ENCODE data around the gene SCG5. TPM values are rescaled to one million over a fixed set of nuclear protein-coding genes. Genes with fewer than 3 reads are reported as not detected.

Gene SCG5
- total RNA-seq, 1 experiment from 2014 or later = 23.9 TPM

DNA sequence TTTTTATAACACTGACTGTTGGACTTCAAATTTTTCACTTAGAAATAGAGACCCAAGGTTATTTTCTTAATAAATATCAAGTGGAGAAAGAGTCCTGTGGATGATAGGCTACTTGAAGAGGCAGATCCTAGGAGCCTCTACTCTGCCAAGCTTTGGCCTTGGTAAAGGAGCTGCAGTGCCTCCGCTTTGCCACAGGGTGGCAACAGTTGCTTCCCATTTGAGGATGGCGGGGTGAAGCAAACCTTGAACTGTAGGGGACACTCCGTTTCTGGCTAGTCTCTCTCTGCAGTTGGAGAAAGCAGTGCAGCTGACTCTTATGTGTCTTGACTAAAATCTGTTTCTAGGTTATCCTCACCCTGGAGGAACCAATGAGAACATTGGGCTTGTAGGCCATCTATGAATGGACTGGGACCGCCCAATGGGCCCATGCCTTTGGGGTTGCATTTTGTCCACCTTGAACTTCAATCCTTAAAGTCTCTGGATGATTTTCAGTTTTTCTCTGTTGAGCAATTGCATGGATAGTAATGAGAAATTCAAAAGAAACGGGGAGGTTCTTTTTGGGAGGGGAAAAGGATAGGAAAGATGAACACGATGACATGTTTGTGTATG is 9.8 kb downstream of the SCG5 start:
- Histone ChIP-seq H3K9ac (ENCODE audit: extremely low read depth, insufficient read length, low read length) (no peak overlapping the region), H3K14ac (ENCODE audit: insufficient read depth, low read length) (no peak overlapping the region), H3T11ph (ENCODE audit: low read length) (no peak overlapping the region), H2BK5ac (ENCODE audit: insufficient read length, low read length) (no peak overlapping the region), H3K56ac (ENCODE audit: insufficient read length, low read depth, low read length) (no peak overlapping the region), H3K27me3 (ENCODE audit: insufficient read depth, low read length) (no peaks in the 10 kb centered on the region), H2BK120ac (ENCODE audit: low read depth, low read length, poor library complexity, severe bottlenecking) (no peak overlapping the region), H4K91ac (ENCODE audit: insufficient read length, low read depth, low read length) (no peak overlapping the region), H4K5ac (ENCODE audit: insufficient read length, low read depth, low read length) (no peak overlapping the region), H4K20me1 (ENCODE audit: control insufficient read depth, insufficient read depth, insufficient read length) (no peaks in the 10 kb centered on the region), H3K18ac (ENCODE audit: insufficient read length, low read depth, low read length) (no peak overlapping the region), H2BK15ac (ENCODE audit: low read depth, low read length) (no peak overlapping the region), H2BK20ac (ENCODE audit: low read depth, low read length, poor library complexity, severe bottlenecking) (no peak overlapping the region), H3K9me3 (ENCODE audit: control insufficient read depth, low read depth, low read length) (no peaks in the 10 kb centered on the region), H3K4ac (ENCODE audit: low read depth, low read length) (no peak overlapping the region), H2AFZ (ENCODE audit: low read length) (no peak overlapping the region), H3K79me1 (ENCODE audit: insufficient read depth, low read depth, low read length, poor library complexity, severe bottlenecking) (no peaks in the 10 kb centered on the region), H3K23ac (ENCODE audit: insufficient read length, low read depth, low read length) (no peak overlapping the region), H3K23me2 (ENCODE audit: insufficient read length, low read depth, low read length, poor library complexity, severe bottlenecking) (no peaks in the 10 kb centered on the region), H2BK12ac (ENCODE audit: insufficient read length, low read depth, low read length) (no peak overlapping the region), H3K27ac (ENCODE audit: insufficient read length, low read depth, low read length) (no peak overlapping the region), H3K4me2 (ENCODE audit: insufficient read depth, insufficient read length, low read length) (no peak overlapping the region), H2AK5ac (ENCODE audit: insufficient read length, low read length) (no peak overlapping the region), H4K8ac (replicated peaks; ENCODE audit: insufficient read length, low read depth, low read length) (no peak overlapping the region), H3K4me1 (ENCODE audit: insufficient read depth, low read length) (no peaks in the 10 kb centered on the region), H3K79me2 (ENCODE audit: insufficient read depth, low read length) (no peaks in the 10 kb centered on the region)
- H3K4me1 Mint-ChIP-seq = peaks cover 35 to 47% of the 10 kb centered on the region in 2 experiments
- DNase-seq = peak; percentile 82
- H3K9me3 Mint-ChIP-seq = no peaks in the 10 kb centered on the region; a peak in 1 of 5 replicates
- H3K4me3 Mint-ChIP-seq = no peak overlapping the region
- peaks cover 3 to 26% (median 8%) of the 10 kb centered on the region in 3 experiments; a peak in 5 of 7 replicates for H3K36me3 Mint-ChIP-seq (ENCODE audit: insufficient read depth in 1 of 3, low read depth in 3 of 3)
- no peak overlapping the region for H3K27ac Mint-ChIP-seq
- TF ChIP-seq CTCF (conservative IDR thresholded peaks at IDR 0.05) = peak; percentile 93
- no peaks in the 10 kb centered on the region for H3K27me3 Mint-ChIP-seq (ENCODE audit: low read depth)
- WGBS (ENCODE audit: extremely low coverage, insufficient read length, low lambda C conversion rate) = no CpG with 5 or more reads among the region's 6 CpGs

All from H9 (cell line).